GM12878 (cell line): ENCODE measurements around the gene CTBP1. TPM values are rescaled to one million over a fixed set of nuclear protein-coding genes. Genes with fewer than 3 reads are reported as not detected.

Experiments
- ATAC-seq: fragments of 200-7000 bp; cut with Tn5 transposase; 3 replicates; pipeline ENCODE4 v1.9.1; 2020; ENCODE audit warnings: mild to moderate bottlenecking, moderate library complexity
- BruUV-seq: library from RNA; stranded (reverse); fragments of 400-500 nt; replicated peaks from 2 replicates; lab custom pipeline; 2021; lab: Mats Ljungman, UMichigan
- CTCF ChIA-PET: fragments of 300-600 bp; sonication (Branson Sonifier 250); formaldehyde crosslinking; extraction: SDS; loops from one replicate; lab custom pipeline; 2021; ENCODE audit warnings: inconsistent platforms; lab: Yijun Ruan, JAX
- POLR2A ChIA-PET: fragments of 350-600 bp; formaldehyde crosslinking; extraction: SDS; loops from one replicate; lab custom pipeline; 2021; ENCODE audit warnings: inconsistent platforms; lab: Charles Lee
- RAD21 ChIA-PET: fragments of 300-600 bp; sonication (Branson Sonifier 250); formaldehyde crosslinking; loops from one replicate; lab custom pipeline; 2023; ENCODE audit warnings: antibody characterized with exemption; ENCODE audit not compliant: unreplicated experiment; lab: Charles Lee
- SMC1A ChIA-PET: fragments of 300-600 bp; sonication (Branson Sonifier 250); formaldehyde crosslinking; loops from one replicate; lab custom pipeline; 2023; ENCODE audit not compliant: unreplicated experiment, uncharacterized antibody; lab: Charles Lee
- DNase-seq: peaks from one replicate; pipeline ENCODE4 v3.0.0-alpha.2; 2011; ENCODE audit warnings: low read depth, low spot score
- FAIRE-seq: peaks from 3 replicates; lab custom pipeline; 2011; peaks lifted over from hg19 to GRCh38; lab: Jason Lieb, UNC
- H2AFZ ChIP-seq: 2 replicates; pipeline ENCODE4 v1.6.0; 2011; ENCODE audit warnings: low read depth, low read length, control low read depth; ENCODE audit not compliant: control insufficient read depth
- H3K27ac ChIP-seq: 2 replicates; pipeline ENCODE4 v1.5.1; 2011; ENCODE audit warnings: control low read depth; ENCODE audit not compliant: control insufficient read depth, insufficient read depth
- H3K27me3 ChIP-seq, 2 experiments: replicated peaks in 1 of 2; 2 replicates each; pipeline versions ENCODE4 v1.6.0 to v1.6.1; 2011; ENCODE audit warnings: low read length in 1 of 2; ENCODE audit not compliant: control insufficient read depth in 2 of 2, insufficient read depth in 2 of 2
- H3K36me3 ChIP-seq, 2 experiments: 2 replicates each; pipeline ENCODE4 v1.5.1; 2011; ENCODE audit warnings: low read length in 1 of 2; ENCODE audit not compliant: control insufficient read depth in 2 of 2, insufficient read depth in 2 of 2
- H3K4me1 ChIP-seq: 2 replicates; pipeline ENCODE4 v1.6.1; 2011; ENCODE audit warnings: mild to moderate bottlenecking, low read length, moderate library complexity, mixed read lengths; ENCODE audit not compliant: control insufficient read depth, insufficient read depth
- H3K4me2 ChIP-seq: 2 replicates; pipeline ENCODE4 v1.6.0; 2011; ENCODE audit warnings: control low read depth; ENCODE audit not compliant: control insufficient read depth, insufficient read depth
- H3K4me3 ChIP-seq: fragments of 200-600 bp; sonication (generic); 2 replicates; pipeline ENCODE4 v1.5.1; 2016
- H3K79me2 ChIP-seq: 2 replicates; pipeline ENCODE4 v1.6.0; 2011; ENCODE audit warnings: low read length; ENCODE audit not compliant: control insufficient read depth, insufficient read depth
- H3K9ac ChIP-seq: 2 replicates; pipeline ENCODE4 v1.8.0; 2011; ENCODE audit warnings: low read length, control low read depth, mixed read lengths; ENCODE audit not compliant: control insufficient read depth, insufficient read depth
- H3K9me3 ChIP-seq: replicated peaks from 3 replicates; pipeline ENCODE4 v1.5.1; 2011; ENCODE audit warnings: mild to moderate bottlenecking, low read length; ENCODE audit not compliant: control insufficient read depth, insufficient read depth
- H4K20me1 ChIP-seq: 2 replicates; pipeline ENCODE4 v1.6.0; 2011; ENCODE audit not compliant: control insufficient read depth, insufficient read depth
- CREM ChIP-seq: IDR thresholded peaks from 2 replicates; pipeline ENCODE4 v1.6.1; 2014; ENCODE audit warnings: antibody characterized with exemption, low read depth
- ESRRA ChIP-seq: IDR thresholded peaks from 2 replicates; pipeline ENCODE4 v1.6.1; 2012; ENCODE audit warnings: mild to moderate bottlenecking, low read length, improper control_type of control experiment
- HCFC1 ChIP-seq: fragments of 150-350 bp; IDR thresholded peaks from 2 replicates; pipeline ENCODE4 v1.6.1; 2014; ENCODE audit warnings: low read length
- JUNB ChIP-seq: IDR thresholded peaks from 2 replicates; pipeline ENCODE4 v1.6.1; 2016; ENCODE audit warnings: antibody characterized with exemption, mild to moderate bottlenecking
- MTA3 ChIP-seq: IDR thresholded peaks from 2 replicates; pipeline ENCODE4 v1.6.1; 2012; ENCODE audit warnings: low read length, inconsistent platforms, borderline replicate concordance
- STAT1 ChIP-seq: fragments of 450-650 bp; conservative IDR thresholded peaks from 2 replicates; pipeline ENCODE4 v1.6.1; 2014; ENCODE audit warnings: antibody characterized with exemption, mild to moderate bottlenecking
- ZBTB4 ChIP-seq: fragments of 450-650 bp; formaldehyde crosslinking; IDR thresholded peaks from 2 replicates; pipeline ENCODE4 v1.4.0; 2022; ENCODE audit warnings: mild to moderate bottlenecking, moderate library complexity
- WGBS: methylation state at CpG from one replicate; pipeline ENCODE4 v1.1.6; 2016; ENCODE audit warnings: low lambda C conversion rate; ENCODE audit not compliant: insufficient replicate concordance, insufficient coverage; ENCODE audit errors: missing lambda C conversion rate; 5-methylcytosine and 5-hydroxymethylcytosine counted together
- in situ Hi-C: fragments of 300-500 bp; cut with MboI; formaldehyde crosslinking; loops from 9 replicates; pipeline ENCODE4 v1.14.3; 2018; ENCODE audit warnings: mixed read lengths
- intact Hi-C: fragments of 100-400 bp; cut with micrococcal nuclease; formaldehyde crosslinking; loops from one replicate; pipeline ENCODE4 v1.14.2; 2022; ENCODE audit not compliant: unreplicated experiment
- polyA plus RNA-seq, 11 experiments: library from polyadenylated mRNA; depleted of rRNA in 4 of 11; unstranded in 6 of 11; stranded (reverse) in 5 of 11; fragments of >200 nt; fragmentation: Nextera tagmentation in 4 of 11; fragmentation: Illumina TruSeq in 1 of 11; extraction: Ambion mirVana in 4 of 11; extraction: Trizol in 1 of 11; gene quantifications; 1 replicate in 1 of 11; 2 replicates in 10 of 11; pipeline versions ENCODE4 v1.2.1 to v1.2.3, GENCODE V29; 2011 to 2016; ENCODE audit warnings: inconsistent platforms in 2 of 11, missing spikeins in 2 of 11, low read depth in 1 of 11
- total RNA-seq, 4 experiments: library from RNA; depleted of rRNA in 3 of 4; stranded (reverse); fragments of >200 nt in 3 of 4; fragmentation: Illumina TruSeq in 1 of 4; extraction: Trizol in 1 of 4; gene quantifications; 2 replicates each; pipeline versions ENCODE4 v1.2.1 to v1.2.3, GENCODE V29; 2013 to 2021
- TF ChIP-seq, protein P1 (sequence below): IDR thresholded peaks from 2 replicates; pipeline ENCODE4 v1.6.1; 2012; ENCODE audit warnings: improper control_type of control experiment, low read depth, low read length; ENCODE audit not compliant: insufficient replicate concordance

CTBP1 gene
- total and polyA plus RNA-seq, 10 of the 15 experiments (the other 5 are each of a cell fraction or from before 2014, with no cell fraction given) = 7.4 to 182 (median 63.1) TPM

- no peak for TF ChIP-seq ZBTB4
- no peak for TF ChIP-seq JUNB
- no peak for TF ChIP-seq CREM
These were observed 35.5 kb downstream of the CTBP1 start (continued) for GRCh38 chr4:1213336-1213995.

GRCh38 chr4:1212546-1213335, 36.2 kb downstream of the CTBP1 start:
- H3K9me3 ChIP-seq = no peaks in the 10 kb centered on the region
- H3K4me3 ChIP-seq = no peak overlapping the region
- POLR2A ChIA-PET = no interaction called here
- H3K9ac ChIP-seq = no peak overlapping the region
- no peaks in the 10 kb centered on the region for H4K20me1 ChIP-seq
- H3K27me3 ChIP-seq = no peaks in the 10 kb centered on the region
- in situ Hi-C loops (no loop called here), intact Hi-C loops (no loop called here)
- peaks cover 30% of the 10 kb centered on the region for H3K4me1 ChIP-seq
- TF ChIP-seq, protein P1, sequence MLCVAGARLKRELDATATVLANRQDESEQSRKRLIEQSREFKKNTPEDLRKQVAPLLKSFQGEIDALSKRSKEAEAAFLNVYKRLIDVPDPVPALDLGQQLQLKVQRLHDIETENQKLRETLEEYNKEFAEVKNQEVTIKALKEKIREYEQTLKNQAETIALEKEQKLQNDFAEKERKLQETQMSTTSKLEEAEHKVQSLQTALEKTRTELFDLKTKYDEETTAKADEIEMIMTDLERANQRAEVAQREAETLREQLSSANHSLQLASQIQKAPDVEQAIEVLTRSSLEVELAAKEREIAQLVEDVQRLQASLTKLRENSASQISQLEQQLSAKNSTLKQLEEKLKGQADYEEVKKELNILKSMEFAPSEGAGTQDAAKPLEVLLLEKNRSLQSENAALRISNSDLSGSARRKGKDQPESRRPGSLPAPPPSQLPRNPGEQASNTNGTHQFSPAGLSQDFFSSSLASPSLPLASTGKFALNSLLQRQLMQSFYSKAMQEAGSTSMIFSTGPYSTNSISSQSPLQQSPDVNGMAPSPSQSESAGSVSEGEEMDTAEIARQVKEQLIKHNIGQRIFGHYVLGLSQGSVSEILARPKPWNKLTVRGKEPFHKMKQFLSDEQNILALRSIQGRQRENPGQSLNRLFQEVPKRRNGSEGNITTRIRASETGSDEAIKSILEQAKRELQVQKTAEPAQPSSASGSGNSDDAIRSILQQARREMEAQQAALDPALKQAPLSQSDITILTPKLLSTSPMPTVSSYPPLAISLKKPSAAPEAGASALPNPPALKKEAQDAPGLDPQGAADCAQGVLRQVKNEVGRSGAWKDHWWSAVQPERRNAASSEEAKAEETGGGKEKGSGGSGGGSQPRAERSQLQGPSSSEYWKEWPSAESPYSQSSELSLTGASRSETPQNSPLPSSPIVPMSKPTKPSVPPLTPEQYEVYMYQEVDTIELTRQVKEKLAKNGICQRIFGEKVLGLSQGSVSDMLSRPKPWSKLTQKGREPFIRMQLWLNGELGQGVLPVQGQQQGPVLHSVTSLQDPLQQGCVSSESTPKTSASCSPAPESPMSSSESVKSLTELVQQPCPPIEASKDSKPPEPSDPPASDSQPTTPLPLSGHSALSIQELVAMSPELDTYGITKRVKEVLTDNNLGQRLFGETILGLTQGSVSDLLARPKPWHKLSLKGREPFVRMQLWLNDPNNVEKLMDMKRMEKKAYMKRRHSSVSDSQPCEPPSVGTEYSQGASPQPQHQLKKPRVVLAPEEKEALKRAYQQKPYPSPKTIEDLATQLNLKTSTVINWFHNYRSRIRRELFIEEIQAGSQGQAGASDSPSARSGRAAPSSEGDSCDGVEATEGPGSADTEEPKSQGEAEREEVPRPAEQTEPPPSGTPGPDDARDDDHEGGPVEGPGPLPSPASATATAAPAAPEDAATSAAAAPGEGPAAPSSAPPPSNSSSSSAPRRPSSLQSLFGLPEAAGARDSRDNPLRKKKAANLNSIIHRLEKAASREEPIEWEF = no peak
- TF ChIP-seq STAT1 (no peak), MTA3 (no peak), ESRRA (no peak), HCFC1 (no peak)
- 95% methylated on average over 20 of the region's 20 CpGs for WGBS
- H2AFZ ChIP-seq = no peak overlapping the region
- SMC1A ChIA-PET = interaction anchor here (1.1 kb wide), 1 partner anchor 9 kb away, joined by 3 read pairs; no protein-coding TSS in a partner anchor
- RAD21 ChIA-PET = no interaction called here
- H3K79me2 ChIP-seq = peaks cover 9% of the 10 kb centered on the region
- CTCF ChIA-PET = interaction anchor here (1.5 kb wide), 1 partner anchor 9 kb away, joined by 4 read pairs; no protein-coding TSS in a partner anchor
- FAIRE-seq (no peak), DNase-seq (no peak), ATAC-seq (no peak)
- H3K27ac ChIP-seq = no peak overlapping the region
- H3K36me3 ChIP-seq = peaks cover 18 to 37% of the 10 kb centered on the region in 2 experiments
- BruUV-seq = no TSS peak
- H3K4me2 ChIP-seq = no peak overlapping the region
